Measurements from ENCODE around the gene RNF38.

Gene RNF38

GRCh38 chr9:36322462-36322861 is 77.6 kb downstream of the RNF38 start:
- TF ChIP-seq RAD21 (IDR thresholded peaks at IDR 0.05; ENCODE audit: low read depth) = no peak
- no peak for TF ChIP-seq CREB1 (IDR thresholded peaks at IDR 0.05; ENCODE audit: low read depth)
- TF ChIP-seq TAF1 (IDR thresholded peaks at IDR 0.05; ENCODE audit: low read depth) = no peak
- TF ChIP-seq ZBTB7A (IDR thresholded peaks at IDR 0.05; ENCODE audit: low read depth) = no peak
- TF ChIP-seq NFIC (IDR thresholded peaks at IDR 0.05) = no peak
- TF ChIP-seq FOXM1 (IDR thresholded peaks at IDR 0.05; ENCODE audit: borderline replicate concordance, low read depth) = no peak
- no peak for TF ChIP-seq CEBPB (IDR thresholded peaks at IDR 0.05)
- TF ChIP-seq TCF12 (IDR thresholded peaks at IDR 0.05; ENCODE audit: low read depth) = no peak
- no peak for TF ChIP-seq MAX (IDR thresholded peaks at IDR 0.05)
- TF ChIP-seq EGR1 (IDR thresholded peaks at IDR 0.05) = no peak
- no peak for TF ChIP-seq YY1 (IDR thresholded peaks at IDR 0.05; ENCODE audit: low read depth)
- no peak for TF ChIP-seq TEAD4 (IDR thresholded peaks at IDR 0.05)
- TF ChIP-seq EP300 (IDR thresholded peaks at IDR 0.05; ENCODE audit: borderline replicate concordance) = no peak
- no peak for TF ChIP-seq USF1 (IDR thresholded peaks at IDR 0.05)
- TF ChIP-seq REST (IDR thresholded peaks at IDR 0.05; ENCODE audit: low read depth) = no peak

- TF ChIP-seq MAX (IDR thresholded peaks at IDR 0.05) (no peak), TAF1 (IDR thresholded peaks at IDR 0.05; ENCODE audit: low read depth) (no peak), CEBPB (IDR thresholded peaks at IDR 0.05) (no peak), USF1 (IDR thresholded peaks at IDR 0.05) (no peak), EGR1 (IDR thresholded peaks at IDR 0.05) (no peak), NFIC (IDR thresholded peaks at IDR 0.05) (no peak), TEAD4 (IDR thresholded peaks at IDR 0.05) (no peak), RAD21 (IDR thresholded peaks at IDR 0.05; ENCODE audit: low read depth) (no peak), YY1 (IDR thresholded peaks at IDR 0.05; ENCODE audit: low read depth) (no peak), ZBTB7A (IDR thresholded peaks at IDR 0.05; ENCODE audit: low read depth) (no peak), EP300 (IDR thresholded peaks at IDR 0.05; ENCODE audit: borderline replicate concordance) (no peak), REST (IDR thresholded peaks at IDR 0.05; ENCODE audit: low read depth) (no peak), TCF12 (IDR thresholded peaks at IDR 0.05; ENCODE audit: low read depth) (no peak), CREB1 (IDR thresholded peaks at IDR 0.05; ENCODE audit: low read depth) (no peak), FOXM1 (IDR thresholded peaks at IDR 0.05; ENCODE audit: borderline replicate concordance, low read depth) (no peak)
Measured at GRCh38 chr9:36320466-36320865, 79.6 kb downstream of the RNF38 start.

- TF ChIP-seq TAF1 (IDR thresholded peaks at IDR 0.05; ENCODE audit: low read depth) (no peak), TEAD4 (IDR thresholded peaks at IDR 0.05) (no peak), RAD21 (IDR thresholded peaks at IDR 0.05; ENCODE audit: low read depth) (no peak), TCF12 (IDR thresholded peaks at IDR 0.05; ENCODE audit: low read depth) (no peak), EP300 (IDR thresholded peaks at IDR 0.05; ENCODE audit: borderline replicate concordance) (no peak), REST (IDR thresholded peaks at IDR 0.05; ENCODE audit: low read depth) (no peak), YY1 (IDR thresholded peaks at IDR 0.05; ENCODE audit: low read depth) (no peak), FOXM1 (IDR thresholded peaks at IDR 0.05; ENCODE audit: borderline replicate concordance, low read depth) (no peak), CREB1 (IDR thresholded peaks at IDR 0.05; ENCODE audit: low read depth) (no peak), NFIC (IDR thresholded peaks at IDR 0.05) (no peak), MAX (IDR thresholded peaks at IDR 0.05) (no peak), ZBTB7A (IDR thresholded peaks at IDR 0.05; ENCODE audit: low read depth) (no peak), CEBPB (IDR thresholded peaks at IDR 0.05) (no peak), USF1 (IDR thresholded peaks at IDR 0.05) (no peak), EGR1 (IDR thresholded peaks at IDR 0.05) (no peak)
Measured at GRCh38 chr9:36319806-36320205, 80.3 kb downstream of the RNF38 start.
